WTC11 (cell line): Measurements from ENCODE around the gene ARHGEF10L. TPM values are rescaled to one million over a fixed set of nuclear protein-coding genes. Genes with fewer than 3 reads are reported as not detected.
A peak's percentile ranks its signal among the peaks of the same experiment; 100 is the strongest.

Experiments
- ATAC-seq: fragments of 200-7000 bp; cut with Tn5 transposase; 2 replicates; pipeline ENCODE4 v1.10.0; 2021; ENCODE audit warnings: mild to moderate bottlenecking, moderate library complexity
- CTCF ChIA-PET: fragments of 300-600 bp; sonication (Branson Sonifier 250); formaldehyde crosslinking; loops from one replicate; lab custom pipeline; 2021; ENCODE audit warnings: antibody characterized with exemption; lab: Charles Lee
- POLR2A ChIA-PET: fragments of 350-600 bp; sonication (Branson Sonifier 250); formaldehyde crosslinking; loops from one replicate; lab custom pipeline; 2021; ENCODE audit warnings: antibody characterized with exemption; lab: Charles Lee
- DNase-seq: peaks from one replicate; pipeline ENCODE4 v3.0.0; 2021; ENCODE audit warnings: low spot score
- H3K27ac Mint-ChIP-seq: 2 replicates; pipeline ENCODE4 v1.8.0; 2021; ENCODE audit warnings: mixed read lengths
- H3K27me3 Mint-ChIP-seq: 2 replicates; pipeline ENCODE4 v1.8.0; 2021; ENCODE audit warnings: low read depth, mild to moderate bottlenecking, moderate library complexity, mixed read lengths
- H3K36me3 Mint-ChIP-seq: 2 replicates; pipeline ENCODE4 v1.8.0; 2021; ENCODE audit warnings: mixed read lengths
- H3K4me1 Mint-ChIP-seq: 2 replicates; pipeline ENCODE4 v1.8.0; 2022; ENCODE audit warnings: mixed read lengths
- H3K4me3 Mint-ChIP-seq: 2 replicates; pipeline ENCODE4 v1.8.0; 2021; ENCODE audit warnings: mild to moderate bottlenecking, moderate library complexity, mixed read lengths
- H3K9me3 Mint-ChIP-seq: 2 replicates; pipeline ENCODE4 v1.8.0; 2021; ENCODE audit warnings: mixed read lengths
- ATF1 ChIP-seq: sonication (generic); formaldehyde crosslinking; IDR thresholded peaks from 2 replicates; pipeline ENCODE4 v1.8.1; 2023; ENCODE audit warnings: mild to moderate bottlenecking, moderate library complexity, missing genetic modification reagents
- ATF2 ChIP-seq: sonication (generic); formaldehyde crosslinking; IDR thresholded peaks from 2 replicates; pipeline ENCODE4 v1.8.1; 2022; ENCODE audit warnings: low read depth, missing genetic modification reagents, borderline replicate concordance
- CDX4 ChIP-seq: fragments of 250-450 bp; sonication (Bioruptor Pico); IDR thresholded peaks from 2 replicates; pipeline ENCODE4 v1.9.0; 2021; ENCODE audit warnings: moderate library complexity, mild to moderate bottlenecking, inconsistent platforms, borderline replicate concordance
- ELF4 ChIP-seq: sonication (generic); formaldehyde crosslinking; IDR thresholded peaks from 2 replicates; pipeline ENCODE4 v1.8.1; 2022; ENCODE audit warnings: low read depth, mild to moderate bottlenecking, moderate library complexity, missing genetic modification reagents
- FOXK1 ChIP-seq: sonication (generic); formaldehyde crosslinking; IDR thresholded peaks from 2 replicates; pipeline ENCODE4 v1.8.0; 2022; ENCODE audit warnings: mild to moderate bottlenecking, moderate library complexity, missing genetic modification reagents
- FOXP1 ChIP-seq: sonication (generic); formaldehyde crosslinking; IDR thresholded peaks from 2 replicates; pipeline ENCODE4 v1.8.0; 2022; ENCODE audit warnings: missing genetic modification reagents, mild to moderate bottlenecking, moderate library complexity, borderline replicate concordance
- GTF2I ChIP-seq: fragments of 250-450 bp; sonication (Bioruptor Pico); conservative IDR thresholded peaks from 2 replicates; pipeline ENCODE4 v1.4.0; 2021; ENCODE audit warnings: mild to moderate bottlenecking
- HMGXB4 ChIP-seq: sonication (generic); formaldehyde crosslinking; IDR thresholded peaks from 2 replicates; pipeline ENCODE4 v1.8.1; 2023; ENCODE audit warnings: mild to moderate bottlenecking, moderate library complexity, missing genetic modification reagents
- IRF1 ChIP-seq: sonication (generic); formaldehyde crosslinking; IDR thresholded peaks from 2 replicates; pipeline ENCODE4 v1.8.0; 2023; ENCODE audit warnings: missing genetic modification reagents
- NFATC4 ChIP-seq: fragments of 250-450 bp; sonication (Bioruptor Pico); IDR thresholded peaks from 2 replicates; pipeline ENCODE4 v1.9.0; 2021; ENCODE audit warnings: mild to moderate bottlenecking
- NR2C2 ChIP-seq: sonication (generic); formaldehyde crosslinking; IDR thresholded peaks from 2 replicates; pipeline ENCODE4 v1.8.0; 2022; ENCODE audit warnings: mild to moderate bottlenecking, missing genetic modification reagents
- OVOL2 ChIP-seq: fragments of 250-450 bp; sonication (Bioruptor Pico); IDR thresholded peaks from 2 replicates; pipeline ENCODE4 v1.9.0; 2021; ENCODE audit warnings: mild to moderate bottlenecking, borderline replicate concordance
- RELA ChIP-seq: sonication (generic); formaldehyde crosslinking; IDR thresholded peaks from 2 replicates; pipeline ENCODE4 v1.8.1; 2022; ENCODE audit warnings: missing genetic modification reagents, mild to moderate bottlenecking, borderline replicate concordance
- SMAD3 ChIP-seq: sonication (generic); formaldehyde crosslinking; IDR thresholded peaks from 2 replicates; pipeline ENCODE4 v1.8.0; 2022; ENCODE audit warnings: missing genetic modification reagents, mild to moderate bottlenecking, borderline replicate concordance
- ZBTB21 ChIP-seq: sonication (generic); formaldehyde crosslinking; IDR thresholded peaks from 2 replicates; pipeline ENCODE4 v1.8.1; 2023; ENCODE audit warnings: mild to moderate bottlenecking, missing genetic modification reagents, borderline replicate concordance
- ZBTB43 ChIP-seq: sonication (generic); formaldehyde crosslinking; IDR thresholded peaks from 2 replicates; pipeline ENCODE4 v1.8.1; 2023; ENCODE audit warnings: mild to moderate bottlenecking, missing genetic modification reagents
- ZSCAN18 ChIP-seq: fragments of 250-450 bp; sonication (Bioruptor Pico); IDR thresholded peaks from 2 replicates; pipeline ENCODE4 v2.1.2; 2022; ENCODE audit warnings: mild to moderate bottlenecking, moderate library complexity
- total RNA-seq: library from RNA; stranded (reverse); gene quantifications from 3 replicates; pipeline ENCODE4 v1.2.3, GENCODE V29; 2021

ARHGEF10L gene
- total RNA-seq, 1 experiment from 2014 or later, result 34.4 TPM

- TF ChIP-seq ATF2 (CRISPR knock-in tag), result no peak
- no peak for TF ChIP-seq IRF1 (CRISPR knock-in tag)
- TF ChIP-seq RELA (CRISPR knock-in tag), result no peak
- no peak for TF ChIP-seq FOXK1 (CRISPR knock-in tag)
- TF ChIP-seq GTF2I (CRISPR knock-in tag), result no peak
- no peak for TF ChIP-seq ZBTB21 (CRISPR knock-in tag)
- no peak for TF ChIP-seq SMAD3 (CRISPR knock-in tag)
- TF ChIP-seq FOXP1, result no peak
- no peak for TF ChIP-seq OVOL2
- no peak for TF ChIP-seq HMGXB4
- ChIA-PET CTCF (interaction anchor here (2.5 kb wide), 1 partner anchor 14 kb away, joined by 14 read pairs; no protein-coding TSS in a partner anchor), POLR2A (no interaction called here)
- Mint-ChIP-seq H3K27me3 (no peaks in the 10 kb centered on the region), H3K27ac (0 out of 2 replicates have a peak overlapping the region, but pooled peaks have one; percentile 8), H3K4me3 (no peak overlapping the region), H3K9me3 (no peaks in the 10 kb centered on the region), H3K4me1 (no peaks in the 10 kb centered on the region), H3K36me3 (peaks cover 12% of the 10 kb centered on the region; the same call in 1 of the 2 replicates)
- DNase-seq (no peak), ATAC-seq (no peak)
These were observed 81.0 kb downstream of the ARHGEF10L start for GRCh38 chr1:17620448-17620847.

- Mint-ChIP-seq H3K9me3 (no peaks in the 10 kb centered on the region), H3K4me3 (no peak overlapping the region), H3K27me3 (no peaks in the 10 kb centered on the region), H3K27ac (no peak overlapping the region), H3K36me3 (peaks cover 15% of the 10 kb centered on the region), H3K4me1 (no peaks in the 10 kb centered on the region)
- ChIA-PET POLR2A (no interaction called here), CTCF (no interaction called here)
- no peak for DNase-seq
- TF ChIP-seq NFATC4 (CRISPR knock-in tag) (no peak), ZBTB43 (CRISPR knock-in tag) (no peak), ELF4 (CRISPR knock-in tag) (no peak), ATF1 (CRISPR knock-in tag) (no peak), NR2C2 (CRISPR knock-in tag) (no peak), GTF2I (CRISPR knock-in tag) (no peak), CDX4 (CRISPR knock-in tag) (no peak), IRF1 (CRISPR knock-in tag) (no peak), ZSCAN18 (no peak)
- no peak for ATAC-seq
These were observed 82.2 kb downstream of the ARHGEF10L start for GRCh38 chr1:17621691-17622090.
